ENCODE data around the gene GNG12. TPM values are rescaled to one million over a fixed set of nuclear protein-coding genes. Genes with fewer than 3 reads are reported as not detected.

Gene GNG12
- total RNA-seq, 5 donors from 2014 or later (not counting 1 experiment from before 2014, with no cell fraction given): 0.26 to 0.44 (median 0.35) TPM; not detected in 2

DNA sequence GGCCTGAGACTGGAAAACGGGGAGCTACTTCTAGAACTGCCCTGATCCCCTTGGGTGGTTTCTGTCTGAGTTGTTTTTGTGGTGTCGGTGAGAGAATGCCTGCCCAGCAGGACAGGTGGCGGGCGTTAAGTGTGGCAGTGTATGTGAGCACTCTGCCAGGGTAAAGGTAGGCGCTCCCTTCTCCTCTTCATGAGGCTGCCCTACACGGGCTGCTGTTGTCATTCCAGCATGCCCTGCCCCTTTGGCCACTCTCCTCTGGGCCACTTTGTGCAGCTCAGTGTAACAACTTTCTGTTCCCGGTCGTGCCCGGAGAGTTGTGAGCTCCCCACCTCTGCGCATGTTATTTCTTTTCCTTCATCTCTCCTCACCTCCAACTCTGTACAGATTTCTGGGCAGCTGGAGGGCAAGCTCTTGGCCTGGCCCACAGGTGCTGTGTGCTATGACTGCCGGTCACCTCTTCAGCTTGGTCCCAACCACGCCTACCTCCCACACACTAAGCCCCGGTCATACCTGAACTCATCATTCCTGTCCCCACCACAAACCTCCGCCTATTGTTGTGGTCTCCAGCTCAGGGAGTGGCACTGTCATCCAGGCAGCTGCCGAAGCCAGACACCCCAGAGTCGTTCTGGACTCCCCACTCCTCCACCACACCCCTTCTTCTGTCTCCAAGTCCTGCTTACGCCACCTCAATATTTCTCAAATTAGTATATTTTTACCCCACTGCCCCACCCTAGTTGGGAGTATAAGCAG is 79.3 kb downstream of the GNG12 start:
- POLR2A ChIA-PET: no interaction called here
- H3K27ac Mint-ChIP-seq: no peak overlapping the region
- no peak overlapping the region for H3K4me3 ChIP-seq (ENCODE audit: control insufficient read depth in 1 of 2, extremely low read depth in 1 of 2, low read length in 1 of 2)

GRCh38 chr1:67752306-67752705 is 81.0 kb downstream of the GNG12 start:
- Histone ChIP-seq H3K9me3 (no peaks in the 10 kb centered on the region), H3K27me3 (replicated peaks in 1 of 2; ENCODE audit: control insufficient read depth in 2 of 2, extremely low read depth in 1 of 2, insufficient read depth in 2 of 2, low read length in 1 of 2) (no peaks in the 10 kb centered on the region), H3K36me3 (ENCODE audit: control insufficient read depth in 2 of 2, extremely low read depth in 1 of 2, insufficient read depth in 1 of 2, low read length in 1 of 2) (no peaks in the 10 kb centered on the region), H3K4me3 (ENCODE audit: control insufficient read depth in 1 of 2, extremely low read depth in 1 of 2, low read length in 1 of 2) (no peak overlapping the region), H3K4me1 (ENCODE audit: control insufficient read depth in 1 of 2, extremely low read depth in 1 of 2, insufficient read depth in 2 of 2, low read length in 2 of 2) (no peaks in the 10 kb centered on the region), H3K27ac (ENCODE audit: low read length) (no peak overlapping the region)
- ChIA-PET POLR2A (no interaction called here), CTCF (interaction anchor here in 1 of 2 donors (1.1 kb wide), 1 partner anchor 9 kb away, joined by 5 read pairs; no protein-coding TSS in a partner anchor)
- ATAC-seq (replicated peaks in 1 of 4) (no peak), DNase-seq (no peak)
- Mint-ChIP-seq H3K4me1 (peaks cover 1 to 11% (median 4%) of the 10 kb centered on the region in 3 donors), H3K9me3 (no peaks in the 10 kb centered on the region), H3K27ac (no peak overlapping the region), H3K4me3 (no peak overlapping the region), H3K27me3 (peaks cover 7 to 16% of the 10 kb centered on the region in 2 donors), H3K36me3 (no peaks in the 10 kb centered on the region)
- no CpG with 5 or more reads among the region's 2 CpGs for whole genome bisulfite sequencing (ENCODE audit: insufficient coverage)

More for the DNA sequence above, 79.3 kb downstream of the GNG12 start:
- DNase-seq (no peak), ATAC-seq (replicated peaks in 1 of 4) (no peak)
- H3K4me3 Mint-ChIP-seq: no peak overlapping the region
- H3K36me3 Mint-ChIP-seq: no peaks in the 10 kb centered on the region
- H3K27me3 Mint-ChIP-seq: peaks cover 0 to 10% of the 10 kb centered on the region in 2 donors
- H3K9me3 Mint-ChIP-seq: no peaks in the 10 kb centered on the region
- Histone ChIP-seq H3K4me1 (ENCODE audit: control insufficient read depth in 1 of 2, extremely low read depth in 1 of 2, insufficient read depth in 2 of 2, low read length in 2 of 2) (no peaks in the 10 kb centered on the region), H3K27ac (ENCODE audit: low read length) (no peak overlapping the region), H3K27me3 (replicated peaks in 1 of 2; ENCODE audit: control insufficient read depth in 2 of 2, extremely low read depth in 1 of 2, insufficient read depth in 2 of 2, low read length in 1 of 2) (no peaks in the 10 kb centered on the region), H3K36me3 (ENCODE audit: control insufficient read depth in 2 of 2, extremely low read depth in 1 of 2, insufficient read depth in 1 of 2, low read length in 1 of 2) (no peaks in the 10 kb centered on the region), H3K9me3 (no peaks in the 10 kb centered on the region)
- peaks cover 1 to 5% (median 4%) of the 10 kb centered on the region in 3 donors for H3K4me1 Mint-ChIP-seq
- CTCF ChIA-PET: interaction anchor here in 1 of 2 donors (0.5 to 0.8 kb wide), 3 partner anchors 10 to 497 kb away, joined by 3 to 7 read pairs (median 3); no protein-coding TSS in a partner anchor
- WGBS (ENCODE audit: insufficient coverage): 46% methylated on average over 11 of the region's 17 CpGs

- ATAC-seq (replicated peaks in 1 of 4) (no peak), DNase-seq (no peak)
- Mint-ChIP-seq H3K9me3 (no peaks in the 10 kb centered on the region), H3K27me3 (peaks cover 11 to 16% of the 10 kb centered on the region in 2 donors), H3K4me3 (no peak overlapping the region), H3K36me3 (no peaks in the 10 kb centered on the region), H3K27ac (no peak overlapping the region), H3K4me1 (peaks cover 1 to 11% (median 4%) of the 10 kb centered on the region in 3 donors)
- CTCF ChIA-PET: no interaction called here
- H3K9me3 ChIP-seq: no peaks in the 10 kb centered on the region
- no peaks in the 10 kb centered on the region for H3K27me3 ChIP-seq (replicated peaks in 1 of 2; ENCODE audit: control insufficient read depth in 2 of 2, extremely low read depth in 1 of 2, insufficient read depth in 2 of 2, low read length in 1 of 2)
- H3K36me3 ChIP-seq (ENCODE audit: control insufficient read depth in 2 of 2, extremely low read depth in 1 of 2, insufficient read depth in 1 of 2, low read length in 1 of 2): no peaks in the 10 kb centered on the region
- no CpG with 5 or more reads among the region's 1 CpG for WGBS (ENCODE audit: insufficient coverage)
- no peak overlapping the region for H3K27ac ChIP-seq (ENCODE audit: low read length)
- POLR2A ChIA-PET: no interaction called here
- H3K4me1 ChIP-seq (ENCODE audit: control insufficient read depth in 1 of 2, extremely low read depth in 1 of 2, insufficient read depth in 2 of 2, low read length in 2 of 2): no peaks in the 10 kb centered on the region
- no peak overlapping the region for H3K4me3 ChIP-seq (ENCODE audit: control insufficient read depth in 1 of 2, extremely low read depth in 1 of 2, low read length in 1 of 2)
Measured at GRCh38 chr1:67750691-67751054, 82.6 kb downstream of the GNG12 start.

GRCh38 chr1:67749844-67750690 is 83.2 kb downstream of the GNG12 start:
- no peak overlapping the region for H3K4me3 Mint-ChIP-seq
- ChIA-PET POLR2A (no interaction called here), CTCF (no interaction called here)
- peaks cover 1 to 11% (median 4%) of the 10 kb centered on the region in 3 donors for H3K4me1 Mint-ChIP-seq
- H3K9me3 ChIP-seq: no peaks in the 10 kb centered on the region
- H3K9me3 Mint-ChIP-seq: no peaks in the 10 kb centered on the region
- no peak overlapping the region for H3K4me3 ChIP-seq (ENCODE audit: control insufficient read depth in 1 of 2, extremely low read depth in 1 of 2, low read length in 1 of 2)
- ATAC-seq (replicated peaks in 1 of 4) (no peak), DNase-seq (no peak)
- 80% methylated on average over 1 of the region's 8 CpGs for WGBS (ENCODE audit: insufficient coverage)
- H3K36me3 Mint-ChIP-seq: no peaks in the 10 kb centered on the region
- H3K27ac Mint-ChIP-seq: no peak overlapping the region
- H3K27me3 ChIP-seq (replicated peaks in 1 of 2; ENCODE audit: control insufficient read depth in 2 of 2, extremely low read depth in 1 of 2, insufficient read depth in 2 of 2, low read length in 1 of 2): no peaks in the 10 kb centered on the region
- H3K27ac ChIP-seq (ENCODE audit: low read length): no peak overlapping the region
- no peaks in the 10 kb centered on the region for H3K4me1 ChIP-seq (ENCODE audit: control insufficient read depth in 1 of 2, extremely low read depth in 1 of 2, insufficient read depth in 2 of 2, low read length in 2 of 2)
- H3K27me3 Mint-ChIP-seq: peaks cover 11 to 16% of the 10 kb centered on the region in 2 donors
- no peaks in the 10 kb centered on the region for H3K36me3 ChIP-seq (ENCODE audit: control insufficient read depth in 2 of 2, extremely low read depth in 1 of 2, insufficient read depth in 1 of 2, low read length in 1 of 2)

DNA sequence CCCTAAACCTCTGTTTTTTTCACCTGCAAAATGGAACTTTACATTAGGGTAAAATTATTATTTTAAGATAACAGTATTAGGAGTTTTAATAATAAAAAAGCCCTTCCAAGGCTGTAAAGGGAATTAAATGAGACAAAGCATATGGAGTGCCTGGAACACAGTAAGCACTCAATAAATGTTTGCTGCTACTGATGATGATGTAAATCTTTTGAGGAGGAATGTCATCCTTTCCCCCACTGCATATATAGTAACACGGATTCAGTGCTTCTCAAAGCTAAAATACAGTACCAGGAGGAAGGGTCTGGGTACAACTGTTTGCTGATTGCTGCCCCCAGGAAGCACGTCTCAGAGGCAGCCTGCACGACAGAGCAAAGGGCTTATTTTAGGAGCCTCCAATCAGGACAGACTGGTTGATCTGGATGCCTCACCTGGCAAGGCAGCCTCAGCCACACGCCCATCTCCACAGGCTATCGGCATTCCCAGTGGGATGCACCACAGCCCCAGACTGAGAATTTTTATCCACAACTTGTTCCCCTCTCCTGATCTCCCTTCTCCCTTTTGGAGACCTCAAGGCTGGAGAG is 83.9 kb downstream of the GNG12 start:
- no peak for ATAC-seq (replicated peaks in 1 of 4)
- Mint-ChIP-seq H3K4me3 (no peak overlapping the region), H3K27ac (no peak overlapping the region), H3K4me1 (peaks cover 0 to 11% (median under 1%) of the 10 kb centered on the region in 3 donors), H3K27me3 (peaks cover 10 to 13% of the 10 kb centered on the region in 2 donors), H3K36me3 (no peaks in the 10 kb centered on the region), H3K9me3 (no peaks in the 10 kb centered on the region)
- WGBS (ENCODE audit: insufficient coverage): 76% methylated on average over 4 of the region's 5 CpGs
- Histone ChIP-seq H3K9me3 (no peaks in the 10 kb centered on the region), H3K36me3 (ENCODE audit: control insufficient read depth in 2 of 2, extremely low read depth in 1 of 2, insufficient read depth in 1 of 2, low read length in 1 of 2) (no peaks in the 10 kb centered on the region), H3K27me3 (replicated peaks in 1 of 2; ENCODE audit: control insufficient read depth in 2 of 2, extremely low read depth in 1 of 2, insufficient read depth in 2 of 2, low read length in 1 of 2) (no peaks in the 10 kb centered on the region), H3K27ac (ENCODE audit: low read length) (no peak overlapping the region), H3K4me3 (ENCODE audit: control insufficient read depth in 1 of 2, extremely low read depth in 1 of 2, low read length in 1 of 2) (no peak overlapping the region), H3K4me1 (ENCODE audit: control insufficient read depth in 1 of 2, extremely low read depth in 1 of 2, insufficient read depth in 2 of 2, low read length in 2 of 2) (no peaks in the 10 kb centered on the region)
- DNase-seq: no peak
- ChIA-PET POLR2A (no interaction called here), CTCF (no interaction called here)

DNA sequence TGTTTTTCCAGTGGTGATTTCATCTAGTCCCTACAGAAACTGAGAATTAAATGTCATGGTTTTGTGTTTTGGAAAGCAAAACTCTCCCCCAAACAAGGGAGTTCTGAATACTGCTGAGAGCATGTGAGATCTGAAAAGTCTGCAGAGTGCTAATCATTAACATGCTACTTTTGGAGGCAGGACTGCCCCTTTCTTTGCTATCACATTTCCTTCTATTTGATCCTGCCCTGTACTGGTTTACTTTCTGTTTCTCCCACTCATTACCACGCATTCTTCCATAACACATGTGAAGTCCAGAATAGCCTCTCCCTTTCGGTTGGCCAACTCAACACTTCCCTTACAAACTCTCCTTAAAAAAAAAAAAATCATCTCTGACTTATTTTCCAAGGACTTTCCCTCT is 84.6 kb downstream of the GNG12 start:
- no peaks in the 10 kb centered on the region for H3K36me3 ChIP-seq (ENCODE audit: control insufficient read depth in 2 of 2, extremely low read depth in 1 of 2, insufficient read depth in 1 of 2, low read length in 1 of 2)
- Mint-ChIP-seq H3K4me1 (peaks cover 0 to 7% (median 0%) of the 10 kb centered on the region in 3 donors), H3K27me3 (peaks cover 6 to 15% of the 10 kb centered on the region in 2 donors), H3K36me3 (no peaks in the 10 kb centered on the region), H3K27ac (no peak overlapping the region), H3K9me3 (no peaks in the 10 kb centered on the region), H3K4me3 (no peak overlapping the region)
- no peaks in the 10 kb centered on the region for H3K4me1 ChIP-seq (ENCODE audit: control insufficient read depth in 1 of 2, extremely low read depth in 1 of 2, insufficient read depth in 2 of 2, low read length in 2 of 2)
- no peaks in the 10 kb centered on the region for H3K9me3 ChIP-seq
- no peak overlapping the region for H3K4me3 ChIP-seq (ENCODE audit: control insufficient read depth in 1 of 2, extremely low read depth in 1 of 2, low read length in 1 of 2)
- no peaks in the 10 kb centered on the region for H3K27me3 ChIP-seq (replicated peaks in 1 of 2; ENCODE audit: control insufficient read depth in 2 of 2, extremely low read depth in 1 of 2, insufficient read depth in 2 of 2, low read length in 1 of 2)
- no CpG with 5 or more reads among the region's 2 CpGs for WGBS (ENCODE audit: insufficient coverage)
- ChIA-PET CTCF (no interaction called here), POLR2A (no interaction called here)
- ATAC-seq (replicated peaks in 1 of 4) (no peak), DNase-seq (no peak)
- H3K27ac ChIP-seq (ENCODE audit: low read length): no peak overlapping the region
